ENCODE results near the gene ZNF784. TPM values are rescaled to one million over a fixed set of nuclear protein-coding genes. Genes with fewer than 3 reads are reported as not detected.

ZNF784 gene
- total and polyA plus RNA-seq, 2 of the 13 experiments (the other 11 are each of a cell fraction or from before 2014, with no cell fraction given): 4.1 to 4.2 TPM

DNA sequence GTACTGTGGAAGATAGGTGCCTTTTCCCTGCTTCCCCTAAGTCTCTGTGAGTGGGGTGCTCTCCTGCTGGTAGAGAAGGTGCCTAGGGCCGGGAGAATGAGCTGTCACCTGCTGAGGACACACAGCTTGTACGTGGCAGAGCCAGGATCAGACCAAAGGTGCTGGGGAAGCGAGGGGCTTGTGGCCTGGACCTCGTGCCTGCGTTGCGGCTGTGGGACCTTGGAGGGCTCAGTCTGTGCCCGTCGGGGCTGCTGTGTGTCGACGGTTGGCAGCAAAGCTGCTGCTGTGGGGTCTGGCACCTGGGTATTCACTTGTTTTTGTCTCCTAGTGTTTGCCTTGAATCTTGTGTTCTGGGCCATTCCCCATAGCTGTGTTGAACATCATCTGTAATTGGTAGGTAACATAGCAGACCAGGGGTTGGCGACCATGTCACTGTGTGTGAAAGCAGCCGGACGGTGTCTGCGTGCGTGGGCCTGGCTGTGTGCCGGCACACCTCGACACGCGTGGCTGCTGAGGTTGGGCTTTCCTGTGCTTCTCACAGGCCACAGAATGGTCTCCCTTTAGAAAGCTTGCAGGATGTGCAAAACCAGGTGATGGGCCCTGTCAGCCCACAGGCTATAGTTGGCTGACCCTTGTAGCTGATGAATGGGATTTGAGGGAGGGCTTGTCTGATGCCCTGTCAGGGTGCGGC is 39.6 kb upstream of the ZNF784 start:
- Histone ChIP-seq H3K79me2 (ENCODE audit: insufficient read depth, low read length) (peaks cover 54% of the 10 kb centered on the region), H3K36me3 (replicated peaks in 1 of 2; ENCODE audit: control insufficient read depth in 1 of 2, insufficient read depth in 2 of 2, low read length in 2 of 2) (peaks cover 57 to 90% of the 10 kb centered on the region in 2 experiments), H3K4me2 (ENCODE audit: low read depth, low read length) (no peak overlapping the region), H3K4me3 (replicated peaks in 1 of 3; ENCODE audit: insufficient read depth in 1 of 3, low read depth in 2 of 3, low read length in 3 of 3) (no peak overlapping the region), H3K27ac (ENCODE audit: extremely low read length, insufficient read depth, low read length) (no peak overlapping the region), H3K9ac (ENCODE audit: insufficient read depth, low read depth, low read length) (no peak overlapping the region), H3K4me1 (ENCODE audit: insufficient read depth, low read length) (peaks cover 18% of the 10 kb centered on the region), H3K9me3 (ENCODE audit: low read length) (no peaks in the 10 kb centered on the region), H2AFZ (ENCODE audit: low read length) (no peak overlapping the region), H3K27me3 (ENCODE audit: control insufficient read depth in 1 of 2, insufficient read depth in 2 of 2, low read length in 2 of 2) (no peaks in the 10 kb centered on the region), H4K20me1 (ENCODE audit: insufficient read depth, low read length) (peaks cover 44% of the 10 kb centered on the region)
- ChIA-PET POLR2A (no interaction called here), CTCF (ENCODE audit: low intra/inter-chr PET ratio, low total read pairs) (no interaction called here)
- ATAC-seq (no peak), DNase-seq (ENCODE audit: low spot score) (no peak), FAIRE-seq (no peak)
- intact Hi-C loops (cut with micrococcal nuclease; ENCODE audit: unreplicated experiment): no loop called here
- in situ Hi-C loops (cut with HindIII; ENCODE audit: extremely low pct_ligation_motif_present, low pct_unique_long_range_greater_than_20kb): no loop called here
- TF ChIP-seq AGO2 (optimal IDR thresholded peaks at IDR 0.05; ENCODE audit: low read depth, low read length): peak; percentile 83
- TF ChIP-seq, protein P1, sequence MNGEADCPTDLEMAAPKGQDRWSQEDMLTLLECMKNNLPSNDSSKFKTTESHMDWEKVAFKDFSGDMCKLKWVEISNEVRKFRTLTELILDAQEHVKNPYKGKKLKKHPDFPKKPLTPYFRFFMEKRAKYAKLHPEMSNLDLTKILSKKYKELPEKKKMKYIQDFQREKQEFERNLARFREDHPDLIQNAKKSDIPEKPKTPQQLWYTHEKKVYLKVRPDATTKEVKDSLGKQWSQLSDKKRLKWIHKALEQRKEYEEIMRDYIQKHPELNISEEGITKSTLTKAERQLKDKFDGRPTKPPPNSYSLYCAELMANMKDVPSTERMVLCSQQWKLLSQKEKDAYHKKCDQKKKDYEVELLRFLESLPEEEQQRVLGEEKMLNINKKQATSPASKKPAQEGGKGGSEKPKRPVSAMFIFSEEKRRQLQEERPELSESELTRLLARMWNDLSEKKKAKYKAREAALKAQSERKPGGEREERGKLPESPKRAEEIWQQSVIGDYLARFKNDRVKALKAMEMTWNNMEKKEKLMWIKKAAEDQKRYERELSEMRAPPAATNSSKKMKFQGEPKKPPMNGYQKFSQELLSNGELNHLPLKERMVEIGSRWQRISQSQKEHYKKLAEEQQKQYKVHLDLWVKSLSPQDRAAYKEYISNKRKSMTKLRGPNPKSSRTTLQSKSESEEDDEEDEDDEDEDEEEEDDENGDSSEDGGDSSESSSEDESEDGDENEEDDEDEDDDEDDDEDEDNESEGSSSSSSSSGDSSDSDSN (CRISPR knock-in tag; IDR thresholded peaks at IDR 0.05): no peak
- WGBS (ENCODE audit: low lambda C conversion rate): 98% methylated on average over 14 of the region's 20 CpGs
- no TSS peak for BruUV-seq (replicated peaks)

DNA sequence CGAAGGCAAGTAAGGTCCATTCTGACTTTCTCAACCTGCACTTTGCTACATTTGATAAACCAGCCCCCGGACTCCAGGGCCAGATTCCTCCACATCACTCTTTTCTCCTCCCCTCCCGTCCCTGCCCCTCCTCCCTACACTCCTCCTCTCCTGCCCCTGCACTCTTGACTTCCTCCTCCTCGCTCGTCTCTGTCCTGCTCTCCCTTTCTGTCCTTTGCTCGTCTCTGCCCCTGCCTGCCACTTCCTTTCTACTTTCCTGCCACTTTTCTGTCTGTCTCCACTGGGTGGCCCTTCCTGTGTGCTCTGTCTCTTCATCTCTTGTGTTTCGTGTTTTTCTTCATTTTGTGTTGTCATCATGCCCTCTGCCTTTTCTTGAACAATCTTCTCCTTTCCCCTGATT is 37.5 kb upstream of the ZNF784 start:
- intact Hi-C loops (cut with micrococcal nuclease; ENCODE audit: unreplicated experiment) (no loop called here), in situ Hi-C loops (cut with HindIII; ENCODE audit: extremely low pct_ligation_motif_present, low pct_unique_long_range_greater_than_20kb) (no loop called here)
- H3K4me3 ChIP-seq (replicated peaks in 1 of 3; ENCODE audit: insufficient read depth in 1 of 3, low read depth in 2 of 3, low read length in 3 of 3): no peak overlapping the region
- CTCF ChIA-PET (ENCODE audit: low intra/inter-chr PET ratio, low total read pairs): no interaction called here
- 96% methylated on average over 7 of the region's 7 CpGs for WGBS (ENCODE audit: low lambda C conversion rate)
- DNase-seq (ENCODE audit: low spot score) (no peak), FAIRE-seq (no peak), ATAC-seq (no peak)
- peaks cover 47 to 71% of the 10 kb centered on the region in 2 experiments for H3K36me3 ChIP-seq (replicated peaks in 1 of 2; ENCODE audit: control insufficient read depth in 1 of 2, insufficient read depth in 2 of 2, low read length in 2 of 2)
- TF ChIP-seq, protein P2, sequence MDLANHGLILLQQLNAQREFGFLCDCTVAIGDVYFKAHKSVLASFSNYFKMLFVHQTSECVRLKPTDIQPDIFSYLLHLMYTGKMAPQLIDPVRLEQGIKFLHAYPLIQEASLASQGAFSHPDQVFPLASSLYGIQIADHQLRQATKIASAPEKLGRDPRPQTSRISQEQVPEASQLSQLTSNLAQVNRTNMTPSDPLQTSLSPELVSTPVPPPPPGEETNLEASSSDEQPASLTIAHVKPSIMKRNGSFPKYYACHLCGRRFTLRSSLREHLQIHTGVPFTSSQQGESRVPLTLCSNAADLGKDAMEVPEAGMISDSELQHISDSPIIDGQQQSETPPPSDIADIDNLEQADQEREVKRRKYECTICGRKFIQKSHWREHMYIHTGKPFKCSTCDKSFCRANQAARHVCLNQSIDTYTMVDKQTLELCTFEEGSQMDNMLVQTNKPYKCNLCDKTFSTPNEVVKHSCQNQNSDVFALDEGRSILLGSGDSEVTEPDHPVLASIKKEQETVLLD (CRISPR knock-in tag; IDR thresholded peaks at IDR 0.05; ENCODE audit: low read depth): no peak
- peak; percentile 75 for TF ChIP-seq RBM22 (optimal IDR thresholded peaks at IDR 0.05; ENCODE audit: low read length)
- H3K4me2 ChIP-seq (ENCODE audit: low read depth, low read length): no peak overlapping the region
- no peaks in the 10 kb centered on the region for H3K9me3 ChIP-seq (ENCODE audit: low read length)
- H3K27me3 ChIP-seq (ENCODE audit: control insufficient read depth in 1 of 2, insufficient read depth in 2 of 2, low read length in 2 of 2): no peaks in the 10 kb centered on the region
- H3K27ac ChIP-seq (ENCODE audit: extremely low read length, insufficient read depth, low read length): no peak overlapping the region
- H2AFZ ChIP-seq (ENCODE audit: low read length): no peak overlapping the region
- peaks cover 26% of the 10 kb centered on the region for H3K4me1 ChIP-seq (ENCODE audit: insufficient read depth, low read length)
- peaks cover 49% of the 10 kb centered on the region for H4K20me1 ChIP-seq (ENCODE audit: insufficient read depth, low read length)
- POLR2A ChIA-PET: no interaction called here
- peaks cover 64% of the 10 kb centered on the region for H3K79me2 ChIP-seq (ENCODE audit: insufficient read depth, low read length)
- BruUV-seq (replicated peaks): no TSS peak
- no peak overlapping the region for H3K9ac ChIP-seq (ENCODE audit: insufficient read depth, low read depth, low read length)

Measured in HepG2 (cell line).